PFSK-1 (cell line): ENCODE results near the gene EVI2A.

Source experiments
- POLR2AphosphoS5 ChIP-seq: IDR thresholded peaks from 2 replicates; pipeline ENCODE4 v1.6.1; 2012; ENCODE audit warnings: low read depth, mild to moderate bottlenecking, control low read depth, low read length, moderate library complexity
- REST ChIP-seq, 2 experiments: IDR thresholded peaks; 2 replicates each; pipeline versions ENCODE4 v1.6.1 to v1.8.0; 2011 to 2012; ENCODE audit warnings: low read depth in 2 of 2, low read length in 2 of 2, control low read depth in 1 of 2, inconsistent platforms in 1 of 2, mild to moderate bottlenecking in 1 of 2, moderate library complexity in 1 of 2; ENCODE audit not compliant: insufficient read depth in 1 of 2
- SIN3A ChIP-seq: IDR thresholded peaks from 2 replicates; pipeline ENCODE4 v1.6.1; 2012; ENCODE audit warnings: mild to moderate bottlenecking, low read length, moderate library complexity, borderline replicate concordance; ENCODE audit not compliant: insufficient read depth
- TAF1 ChIP-seq: IDR thresholded peaks from 2 replicates; pipeline ENCODE4 v1.6.1; 2012; ENCODE audit warnings: low read length, control low read depth, borderline replicate concordance; ENCODE audit not compliant: insufficient read depth

- TF ChIP-seq REST (IDR thresholded peaks at IDR 0.05; ENCODE audit: insufficient read depth in 1 of 2, low read depth in 2 of 2, low read length in 2 of 2) (no peak), POLR2AphosphoS5 (no peak), SIN3A (no peak), TAF1 (no peak)
These were observed 40.4 kb downstream of the EVI2A start for GRCh38 chr17:31281061-31281460.
